Fibroblast of lung (primary cell): ENCODE results near the gene MROH2A. TPM values are rescaled to one million over a fixed set of nuclear protein-coding genes. Genes with fewer than 3 reads are reported as not detected.

Experiments
- DNase-seq, 2 donors: peaks; one replicate each; pipeline versions ENCODE4 v3.0.0 to v3.0.0-alpha.2; 2010; ENCODE audit warnings: low read depth in 2 of 2
- H2AFZ ChIP-seq: 2 replicates; pipeline ENCODE4 v1.5.1; 2012; ENCODE audit warnings: low read length, control low read depth, inconsistent platforms
- H3K27ac ChIP-seq: 2 replicates; pipeline ENCODE4 v1.5.1; 2011; ENCODE audit warnings: low read length, control low read depth; ENCODE audit not compliant: insufficient read depth
- H3K27me3 ChIP-seq: 2 replicates; pipeline ENCODE4 v1.5.1; 2011; ENCODE audit warnings: mild to moderate bottlenecking, low read length; ENCODE audit not compliant: control insufficient read depth, insufficient read depth
- H3K36me3 ChIP-seq: 2 replicates; pipeline ENCODE4 v1.5.1; 2011; ENCODE audit warnings: low read length; ENCODE audit not compliant: control insufficient read depth, insufficient read depth
- H3K4me1 ChIP-seq: 2 replicates; pipeline ENCODE4 v1.5.1; 2011; ENCODE audit warnings: low read length; ENCODE audit not compliant: control insufficient read depth, insufficient read depth; ENCODE audit errors: extremely low read depth
- H3K4me2 ChIP-seq: 2 replicates; pipeline ENCODE4 v1.5.1; 2011; ENCODE audit warnings: low read length, control low read depth; ENCODE audit not compliant: insufficient read depth; ENCODE audit errors: extremely low read depth
- H3K4me3 ChIP-seq, 4 experiments: fragments of 200-600 bp in 1 of 4; sonication (generic) in 1 of 4; replicated peaks in 1 of 4; 2 replicates each; pipeline ENCODE4 v1.5.1; 2011 to 2016; ENCODE audit warnings: low read length in 4 of 4, low read depth in 3 of 4, mild to moderate bottlenecking in 3 of 4, control low read depth in 2 of 4, inconsistent platforms in 1 of 4, mixed read lengths in 1 of 4; ENCODE audit not compliant: insufficient read depth in 1 of 4; ENCODE audit errors: control extremely low read depth in 1 of 4
- H3K79me2 ChIP-seq: 2 replicates; pipeline ENCODE4 v1.5.1; 2012; ENCODE audit warnings: mild to moderate bottlenecking, low read length, inconsistent platforms; ENCODE audit not compliant: control insufficient read depth, insufficient read depth
- H3K9ac ChIP-seq: 2 replicates; pipeline ENCODE4 v1.5.1; 2011; ENCODE audit warnings: mild to moderate bottlenecking, low read length, control low read depth; ENCODE audit not compliant: insufficient read depth
- H3K9me3 ChIP-seq: 2 replicates; pipeline ENCODE4 v1.5.1; 2012; ENCODE audit warnings: low read depth, low read length; ENCODE audit not compliant: control insufficient read depth, insufficient read depth
- H4K20me1 ChIP-seq: 2 replicates; pipeline ENCODE4 v1.5.1; 2011; ENCODE audit warnings: low read length; ENCODE audit not compliant: control insufficient read depth, insufficient read depth; ENCODE audit errors: extremely low read depth
- EZH2 ChIP-seq: IDR thresholded peaks from 2 replicates; pipeline ENCODE4 v1.5.1; 2012; ENCODE audit warnings: low read length, control low read depth, mild to moderate bottlenecking; ENCODE audit errors: missing control alignments
- polyA plus RNA-seq, 2 donors: library from polyadenylated mRNA; depleted of rRNA in 1 of 2; stranded (reverse) in 1 of 2; unstranded in 1 of 2; fragments of >200 nt; gene quantifications; 2 replicates each; pipeline ENCODE4 v1.2.1, GENCODE V29; 2011 to 2012; ENCODE audit warnings: missing spikeins in 1 of 2
- total RNA-seq: library from RNA; depleted of rRNA; stranded (reverse); fragments of >200 nt; gene quantifications from 2 replicates; pipeline ENCODE4 v1.2.1, GENCODE V29; 2014
- TF ChIP-seq, protein P1 (sequence below), 2 donors: IDR thresholded peaks in 1 of 2; conservative IDR thresholded peaks in 1 of 2; 1 replicate in 1 of 2; 2 replicates in 1 of 2; pipeline ENCODE4 v1.5.1; 2011 to 2012; ENCODE audit warnings: low read length in 2 of 2, control low read depth in 1 of 2, inconsistent platforms in 1 of 2, low read depth in 1 of 2, mild to moderate bottlenecking in 1 of 2

Gene MROH2A
- total and polyA plus RNA-seq, 2 donors (not counting 1 experiment from before 2014, with no cell fraction given): not detected

DNA sequence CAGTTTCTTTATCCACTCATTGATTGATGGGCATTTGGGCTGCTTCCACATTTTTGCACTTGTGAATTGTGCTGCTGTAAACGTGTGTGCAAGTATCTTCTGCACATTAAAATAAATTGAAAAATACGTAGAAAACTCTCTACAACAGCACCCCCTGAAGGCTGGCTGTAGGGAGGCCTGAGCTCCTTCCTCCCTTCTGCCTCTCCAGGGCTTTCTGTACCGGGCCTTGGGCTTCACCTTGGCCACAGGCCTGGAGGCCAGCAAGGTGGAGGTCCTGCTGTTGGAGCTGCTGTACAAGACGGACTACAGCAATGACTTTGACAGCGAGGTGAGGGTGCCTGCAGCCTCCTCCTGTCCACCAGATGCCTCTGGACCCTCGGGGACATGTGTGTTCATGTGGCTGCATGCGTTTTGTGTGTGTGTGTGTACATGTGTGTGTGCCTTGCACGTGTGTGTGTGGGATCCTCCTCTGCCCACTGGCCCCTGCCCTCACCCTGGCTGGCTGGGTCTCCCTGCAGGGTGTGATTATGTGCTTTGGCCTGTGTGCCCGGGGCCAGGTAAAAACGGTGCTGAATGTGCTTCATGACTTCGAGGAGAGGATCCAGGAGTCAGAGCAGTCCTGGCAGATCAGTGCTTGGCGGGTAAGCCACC is 29.2 kb downstream of the MROH2A start:
- H3K9me3 ChIP-seq: no peaks in the 10 kb centered on the region
- no peak overlapping the region for H3K27ac ChIP-seq
- H3K36me3 ChIP-seq: no peaks in the 10 kb centered on the region
- H3K79me2 ChIP-seq: no peaks in the 10 kb centered on the region
- no peak overlapping the region for H3K9ac ChIP-seq
- peaks cover 3% of the 10 kb centered on the region for H3K27me3 ChIP-seq
- H2AFZ ChIP-seq: no peak overlapping the region
- no peak for TF ChIP-seq EZH2
- TF ChIP-seq, protein P1, sequence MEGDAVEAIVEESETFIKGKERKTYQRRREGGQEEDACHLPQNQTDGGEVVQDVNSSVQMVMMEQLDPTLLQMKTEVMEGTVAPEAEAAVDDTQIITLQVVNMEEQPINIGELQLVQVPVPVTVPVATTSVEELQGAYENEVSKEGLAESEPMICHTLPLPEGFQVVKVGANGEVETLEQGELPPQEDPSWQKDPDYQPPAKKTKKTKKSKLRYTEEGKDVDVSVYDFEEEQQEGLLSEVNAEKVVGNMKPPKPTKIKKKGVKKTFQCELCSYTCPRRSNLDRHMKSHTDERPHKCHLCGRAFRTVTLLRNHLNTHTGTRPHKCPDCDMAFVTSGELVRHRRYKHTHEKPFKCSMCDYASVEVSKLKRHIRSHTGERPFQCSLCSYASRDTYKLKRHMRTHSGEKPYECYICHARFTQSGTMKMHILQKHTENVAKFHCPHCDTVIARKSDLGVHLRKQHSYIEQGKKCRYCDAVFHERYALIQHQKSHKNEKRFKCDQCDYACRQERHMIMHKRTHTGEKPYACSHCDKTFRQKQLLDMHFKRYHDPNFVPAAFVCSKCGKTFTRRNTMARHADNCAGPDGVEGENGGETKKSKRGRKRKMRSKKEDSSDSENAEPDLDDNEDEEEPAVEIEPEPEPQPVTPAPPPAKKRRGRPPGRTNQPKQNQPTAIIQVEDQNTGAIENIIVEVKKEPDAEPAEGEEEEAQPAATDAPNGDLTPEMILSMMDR (conservative IDR thresholded peaks at IDR 0.05 in 1 of 2, IDR thresholded peaks at IDR 0.05 in 1 of 2; ENCODE audit: low read depth in 1 of 2, low read length in 2 of 2): no peak
- no peak overlapping the region for H3K4me3 ChIP-seq
- H3K4me2 ChIP-seq: no peak overlapping the region
- H4K20me1 ChIP-seq: no peaks in the 10 kb centered on the region
- no peaks in the 10 kb centered on the region for H3K4me1 ChIP-seq
- DNase-seq: no peak

DNA sequence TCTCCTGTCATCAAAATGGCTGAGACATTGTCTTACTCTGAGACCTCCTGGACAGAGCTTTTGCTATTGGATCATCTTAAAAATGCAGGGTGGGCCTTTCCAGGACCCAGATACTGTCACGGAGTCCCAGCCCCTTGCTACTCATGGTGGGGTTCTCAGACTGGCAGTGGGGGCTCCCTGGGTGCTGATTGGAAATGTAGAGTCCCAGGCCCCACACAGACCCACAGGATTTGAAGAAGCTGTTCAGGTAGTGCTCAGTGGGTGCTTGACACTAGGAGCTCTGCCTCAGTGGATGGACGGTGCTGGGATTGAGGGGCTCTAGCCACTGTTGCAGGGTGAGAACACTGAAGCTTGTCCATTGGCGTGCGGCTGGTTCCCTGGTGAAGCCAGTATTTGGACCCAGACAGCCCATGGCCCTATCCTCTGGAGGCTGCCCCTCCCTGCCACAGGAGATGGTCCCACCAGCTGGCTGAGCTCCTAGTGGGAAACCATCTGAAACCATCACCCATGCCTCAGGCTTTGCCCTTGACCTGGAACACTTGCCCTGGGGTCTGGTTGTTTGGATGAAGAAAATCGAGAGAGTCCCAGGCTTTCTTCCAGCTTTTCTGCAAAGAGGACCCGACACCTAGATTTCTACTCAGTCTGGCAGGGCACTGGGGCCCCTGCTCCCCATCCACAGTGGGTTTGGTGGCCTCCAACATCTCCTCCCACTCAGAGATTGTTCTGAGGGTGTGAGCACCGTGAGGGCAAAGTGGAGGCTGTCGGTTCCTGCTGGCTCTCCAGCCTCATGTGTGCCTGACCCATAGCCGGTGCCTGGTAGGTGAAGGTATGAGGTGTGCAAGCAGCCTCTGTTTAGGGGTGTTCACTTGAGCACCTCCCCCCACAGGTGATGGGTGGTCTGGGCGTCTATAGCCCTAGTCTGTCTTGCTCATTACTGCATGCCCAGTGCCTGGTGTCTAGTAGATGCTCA is 30.1 kb downstream of the MROH2A start:
- H3K4me3 ChIP-seq: no peak overlapping the region
- H2AFZ ChIP-seq: no peak overlapping the region

DNA sequence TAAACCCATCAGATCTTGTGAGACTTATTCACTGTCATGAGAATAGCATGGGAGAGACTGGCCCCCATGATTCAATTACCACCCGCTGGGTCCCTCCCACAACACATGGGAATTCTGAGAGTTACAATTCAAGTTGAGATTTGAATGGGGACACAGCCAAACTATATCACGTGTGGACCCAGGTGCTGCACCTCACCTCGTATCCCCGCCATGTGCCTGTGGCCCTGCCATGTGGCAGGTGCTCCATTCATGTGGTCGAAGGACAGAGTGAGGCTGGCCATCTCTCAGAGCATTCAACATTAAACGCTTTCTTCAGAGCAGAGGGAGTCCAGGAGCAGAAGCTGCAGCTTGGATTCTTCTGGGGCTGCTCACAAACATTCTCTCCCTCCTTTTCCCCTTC is 32.3 kb downstream of the MROH2A start:
- Histone ChIP-seq H3K9me3 (no peaks in the 10 kb centered on the region), H2AFZ (no peak overlapping the region), H3K27ac (no peak overlapping the region), H3K9ac (no peak overlapping the region), H3K4me3 (no peak overlapping the region), H3K4me2 (no peak overlapping the region), H3K79me2 (no peaks in the 10 kb centered on the region), H3K4me1 (no peaks in the 10 kb centered on the region), H3K36me3 (no peaks in the 10 kb centered on the region), H4K20me1 (no peaks in the 10 kb centered on the region), H3K27me3 (no peaks in the 10 kb centered on the region)
- no peak for DNase-seq
- no peak for TF ChIP-seq EZH2
- TF ChIP-seq, protein P1 (conservative IDR thresholded peaks at IDR 0.05 in 1 of 2, IDR thresholded peaks at IDR 0.05 in 1 of 2; ENCODE audit: low read depth in 1 of 2, low read length in 2 of 2): no peak

More for the DNA sequence above, 30.1 kb downstream of the MROH2A start:
- Histone ChIP-seq H3K9me3 (no peaks in the 10 kb centered on the region), H3K36me3 (no peaks in the 10 kb centered on the region), H4K20me1 (no peaks in the 10 kb centered on the region), H3K4me1 (no peaks in the 10 kb centered on the region), H3K4me2 (no peak overlapping the region), H3K9ac (no peak overlapping the region), H3K27ac (no peak overlapping the region), H3K27me3 (peaks cover 3% of the 10 kb centered on the region), H3K79me2 (no peaks in the 10 kb centered on the region)
- TF ChIP-seq, protein P1 (conservative IDR thresholded peaks at IDR 0.05 in 1 of 2, IDR thresholded peaks at IDR 0.05 in 1 of 2; ENCODE audit: low read depth in 1 of 2, low read length in 2 of 2): no peak
- TF ChIP-seq EZH2: no peak
- DNase-seq: no peak
